Fibroblast of peridontal ligament (primary cell): ENCODE results near the gene MUC5B.
"Not testable (repeated sequence)": the region's sequence is repeated elsewhere in the genome, so short reads cannot be mapped to it uniquely, and the experiment has no call there.

Experiments
- DNase-seq: peaks from one replicate; pipeline ENCODE4 v3.0.0-alpha.2; 2010; ENCODE audit errors: extremely low read depth

Gene MUC5B

GRCh38 chr11:1222491-1223345, at the start of gene MUC5B:
TSS of gene MUC5B (plus strand) at chr11:1223066. CDS start at chr11:1223124, 58 bp downstream.
- DNase-seq = no peak

DNA sequence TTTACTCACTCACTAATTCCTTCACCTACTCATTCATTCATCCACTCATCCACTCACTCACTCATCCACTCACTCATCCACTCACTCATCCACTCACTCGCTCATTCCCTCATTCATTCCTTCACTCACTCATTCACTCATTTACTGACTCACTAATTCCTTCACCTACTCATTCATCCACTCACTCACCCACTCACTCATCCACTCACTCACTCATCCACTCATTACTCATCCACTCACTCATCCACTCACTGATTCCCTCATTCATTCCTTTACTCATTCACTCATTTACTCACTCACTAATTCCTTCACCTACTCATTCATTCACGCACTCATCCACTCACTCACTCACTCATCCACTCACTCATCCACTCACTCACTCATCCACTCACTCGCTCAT, 49.5 kb upstream of the MUC5B start:
- not testable (repeated sequence) for DNase-seq

DNA sequence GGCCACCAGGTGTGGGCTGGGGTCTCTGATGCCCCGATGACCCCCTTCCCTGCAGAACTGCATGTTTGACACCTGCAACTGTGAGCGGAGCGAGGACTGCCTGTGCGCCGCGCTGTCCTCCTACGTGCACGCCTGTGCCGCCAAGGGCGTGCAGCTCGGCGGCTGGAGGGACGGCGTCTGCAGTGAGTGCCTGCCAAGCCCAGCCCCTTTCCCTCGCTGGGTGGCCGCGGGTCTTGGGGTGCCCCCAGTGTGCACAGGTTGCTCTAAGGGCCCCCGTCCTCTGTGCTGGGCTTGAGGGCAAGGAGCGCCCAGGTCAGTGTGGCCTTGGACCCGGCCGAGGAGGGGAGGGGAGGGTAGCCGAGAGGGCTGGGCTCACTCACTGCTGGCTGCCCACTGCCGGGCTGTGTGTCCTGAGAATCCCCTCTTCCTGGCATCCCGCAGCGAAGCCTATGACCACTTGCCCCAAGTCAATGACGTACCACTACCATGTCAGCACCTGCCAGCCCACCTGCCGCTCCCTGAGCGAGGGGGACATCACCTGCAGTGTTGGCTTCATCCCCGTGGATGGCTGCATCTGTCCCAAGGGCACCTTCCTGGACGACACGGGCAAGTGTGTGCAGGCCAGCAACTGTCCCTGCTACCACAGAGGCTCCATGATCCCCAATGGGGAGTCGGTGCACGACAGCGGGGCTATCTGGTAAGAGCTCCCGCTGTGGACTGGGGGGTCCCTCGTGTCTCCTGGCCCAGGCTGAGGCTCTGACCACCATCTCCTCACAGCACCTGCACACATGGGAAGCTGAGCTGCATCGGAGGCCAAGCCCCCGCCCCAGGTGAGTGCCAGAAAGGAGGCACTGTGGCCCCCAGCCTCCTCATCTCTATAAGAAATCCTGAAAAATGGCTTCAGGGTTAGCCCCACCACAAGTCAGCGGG, 48.2 kb upstream of the MUC5B start:
- DNase-seq = no peak

- DNase-seq = no peak
These were observed 47.2 kb upstream of the MUC5B start for GRCh38 chr11:1175461-1176223.

- DNase-seq = no peak
These were observed 46.4 kb upstream of the MUC5B start for GRCh38 chr11:1176224-1177019.

GRCh38 chr11:1177020-1177770, 45.7 kb upstream of the MUC5B start:
- no peak for DNase-seq

GRCh38 chr11:1177771-1178090, 45.1 kb upstream of the MUC5B start:
- DNase-seq = no peak

- DNase-seq = no peak
These were observed 44.5 kb upstream of the MUC5B start for GRCh38 chr11:1178201-1178885.

DNA sequence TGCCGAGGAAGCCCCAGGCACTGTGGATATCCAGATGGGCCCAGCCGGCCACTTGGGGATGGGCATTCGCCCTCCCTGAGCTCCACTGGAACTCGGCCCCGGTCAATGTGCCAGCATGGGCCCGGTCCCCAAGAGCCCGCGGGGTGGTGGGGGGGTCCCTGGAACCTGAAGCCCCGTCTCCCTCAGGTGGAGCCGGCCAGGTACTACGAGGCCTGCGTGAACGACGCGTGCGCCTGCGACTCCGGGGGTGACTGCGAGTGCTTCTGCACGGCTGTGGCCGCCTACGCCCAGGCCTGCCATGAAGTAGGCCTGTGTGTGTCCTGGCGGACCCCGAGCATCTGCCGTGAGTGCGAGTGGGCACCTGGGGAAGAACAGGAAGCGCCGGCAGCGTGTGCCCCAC, 44.0 kb upstream of the MUC5B start:
- no peak for DNase-seq

DNA sequence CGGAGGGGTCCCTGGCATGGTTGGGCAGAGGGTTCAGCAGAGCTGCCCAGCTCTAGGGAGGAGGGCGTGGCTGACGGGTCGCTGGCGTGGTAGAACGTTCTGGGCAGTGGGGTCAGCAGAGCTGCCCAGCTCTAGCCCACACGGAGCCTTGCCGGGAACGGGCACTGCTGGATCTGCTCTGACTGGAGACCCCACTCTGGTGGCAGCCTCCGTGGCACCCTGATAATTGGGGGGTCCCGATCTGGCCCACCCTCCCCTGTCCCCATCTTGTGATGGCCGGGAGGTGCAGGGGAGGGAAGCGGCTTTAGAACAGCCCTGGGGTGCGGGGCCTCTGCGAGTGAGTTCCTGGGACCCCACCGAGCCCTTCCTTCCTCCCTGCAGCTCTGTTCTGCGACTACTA, 43.2 kb upstream of the MUC5B start:
- no peak for DNase-seq

GRCh38 chr11:1180171-1180570, 42.7 kb upstream of the MUC5B start:
- DNase-seq = no peak

GRCh38 chr11:1180947-1181391, 41.9 kb upstream of the MUC5B start:
- DNase-seq = no peak

DNA sequence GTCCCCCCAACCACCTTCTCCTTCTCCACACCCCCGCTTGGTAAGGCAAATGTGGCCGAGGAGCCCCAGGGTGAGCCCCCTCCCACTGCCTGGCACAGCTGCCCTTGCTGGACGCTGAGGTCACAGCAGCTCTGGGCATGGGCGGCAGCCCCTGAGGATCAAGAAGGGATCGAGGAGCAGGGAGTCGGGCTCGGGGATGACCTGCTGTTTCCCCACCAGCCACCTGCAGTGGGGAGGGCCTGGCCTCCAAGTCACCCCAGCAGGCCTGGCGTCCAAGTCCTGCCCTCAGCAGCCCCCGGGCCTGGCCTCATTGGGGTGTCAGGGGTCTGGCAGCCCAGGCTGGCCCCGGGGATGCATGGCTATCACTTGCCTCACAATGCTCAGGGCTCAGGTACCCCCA, 41.4 kb upstream of the MUC5B start:
- no peak for DNase-seq

DNA sequence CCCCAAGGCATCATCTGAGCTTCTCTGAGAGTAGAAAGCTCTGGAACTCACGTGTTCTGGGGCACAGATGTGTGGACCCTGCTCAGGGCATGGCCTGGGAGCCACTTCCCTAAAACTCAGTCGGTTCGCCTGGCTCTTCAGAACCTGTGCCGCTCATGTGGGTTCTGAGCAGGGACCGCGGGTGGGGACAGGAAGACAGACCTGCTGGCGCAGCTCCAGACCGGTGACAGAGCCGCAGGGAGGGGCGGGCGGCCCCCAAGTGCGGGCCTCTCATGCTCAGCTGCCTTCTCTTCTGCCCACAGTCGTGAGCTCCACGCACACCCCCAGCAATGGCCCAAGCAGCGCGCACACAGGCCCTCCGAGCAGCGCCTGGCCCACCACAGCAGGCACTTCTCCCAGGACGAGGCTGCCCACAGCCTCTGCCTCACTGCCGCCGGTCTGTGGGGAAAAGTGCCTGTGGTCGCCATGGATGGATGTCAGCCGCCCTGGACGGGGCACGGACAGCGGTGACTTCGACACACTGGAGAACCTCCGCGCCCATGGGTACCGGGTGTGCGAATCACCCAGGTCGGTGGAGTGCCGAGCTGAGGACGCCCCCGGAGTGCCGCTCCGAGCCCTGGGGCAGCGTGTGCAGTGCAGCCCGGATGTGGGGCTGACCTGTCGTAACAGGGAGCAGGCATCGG, 40.9 kb upstream of the MUC5B start:
- DNase-seq = no peak

DNA sequence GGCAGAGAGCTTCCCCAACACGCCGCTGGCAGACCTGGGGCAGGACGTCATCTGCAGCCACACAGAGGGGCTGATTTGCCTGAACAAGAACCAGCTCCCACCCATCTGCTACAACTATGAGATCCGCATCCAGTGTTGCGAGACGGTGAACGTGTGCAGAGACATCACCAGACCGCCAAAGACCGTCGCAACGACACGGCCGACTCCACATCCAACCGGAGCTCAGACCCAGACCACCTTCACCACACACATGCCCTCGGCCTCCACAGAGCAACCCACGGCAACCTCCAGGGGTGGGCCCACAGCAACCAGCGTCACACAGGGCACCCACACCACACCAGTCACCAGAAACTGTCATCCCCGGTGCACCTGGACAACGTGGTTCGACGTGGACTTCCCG, 38.7 kb upstream of the MUC5B start:
- not testable (repeated sequence) for DNase-seq

DNA sequence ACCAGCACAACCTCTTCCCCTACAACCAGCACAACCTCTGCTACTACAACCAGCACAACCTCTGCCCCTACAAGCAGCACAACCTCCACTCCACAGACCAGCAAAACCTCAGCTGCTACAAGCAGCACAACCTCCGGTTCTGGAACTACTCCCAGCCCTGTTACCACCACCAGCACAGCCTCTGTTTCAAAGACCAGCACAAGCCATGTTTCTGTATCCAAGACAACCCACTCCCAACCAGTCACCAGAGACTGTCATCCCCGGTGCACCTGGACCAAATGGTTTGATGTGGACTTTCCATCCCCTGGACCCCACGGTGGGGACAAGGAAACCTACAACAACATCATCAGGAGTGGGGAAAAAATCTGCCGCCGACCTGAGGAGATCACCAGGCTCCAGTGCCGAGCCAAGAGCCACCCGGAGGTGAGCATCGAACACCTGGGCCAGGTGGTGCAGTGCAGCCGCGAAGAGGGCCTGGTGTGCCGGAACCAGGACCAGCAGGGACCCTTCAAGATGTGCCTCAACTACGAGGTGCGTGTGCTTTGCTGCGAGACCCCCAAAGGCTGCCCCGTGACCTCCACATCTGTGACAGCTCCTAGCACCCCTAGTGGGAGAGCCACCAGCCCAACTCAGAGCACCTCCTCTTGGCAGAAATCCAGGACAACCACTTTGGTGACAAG, 34.3 kb upstream of the MUC5B start:
- not testable (repeated sequence) for DNase-seq

DNA sequence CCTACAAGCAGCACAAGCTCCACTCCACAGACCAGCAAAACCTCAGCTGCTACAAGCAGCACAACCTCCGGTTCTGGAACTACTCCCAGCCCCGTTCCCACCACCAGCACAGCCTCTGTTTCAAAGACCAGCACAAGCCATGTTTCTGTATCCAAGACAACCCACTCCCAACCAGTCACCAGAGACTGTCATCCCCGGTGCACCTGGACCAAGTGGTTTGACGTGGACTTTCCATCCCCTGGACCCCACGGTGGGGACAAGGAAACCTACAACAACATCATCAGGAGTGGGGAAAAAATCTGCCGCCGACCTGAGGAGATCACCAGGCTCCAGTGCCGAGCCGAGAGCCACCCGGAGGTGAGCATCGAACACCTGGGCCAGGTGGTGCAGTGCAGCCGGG, 33.0 kb upstream of the MUC5B start:
- not testable (repeated sequence) for DNase-seq

GRCh38 chr11:1191786-1192470, 30.9 kb upstream of the MUC5B start:
- not testable (repeated sequence) for DNase-seq
